Small intestine (tissue), 7 donors: ENCODE measurements around the gene SLC2A10. TPM values are rescaled to one million over a fixed set of nuclear protein-coding genes. Genes with fewer than 3 reads are reported as not detected.

Source experiments
- DNase-seq, 2 donors: peaks; one replicate each; pipeline versions ENCODE4 v3.0.0 to v3.0.0-alpha.2; 2013
- FAIRE-seq: peaks from 2 replicates; lab custom pipeline; 2012; peaks lifted over from hg19 to GRCh38; lab: Jason Lieb, UNC
- H3K27ac ChIP-seq, 3 donors: one replicate each; pipeline ENCODE4 v1.5.1; 2013; ENCODE audit warnings: low read length in 2 of 3, mild to moderate bottlenecking in 2 of 3, control low read depth in 1 of 3, inconsistent platforms in 1 of 3, low read depth in 1 of 3, moderate library complexity in 1 of 3
- H3K27me3 ChIP-seq, 3 donors: one replicate each; pipeline ENCODE4 v1.6.1; 2013; ENCODE audit warnings: low read length in 3 of 3, inconsistent platforms in 1 of 3; ENCODE audit not compliant: control insufficient read depth in 3 of 3, insufficient read depth in 3 of 3
- H3K36me3 ChIP-seq, 3 donors: one replicate each; pipeline ENCODE4 v1.6.1; 2013; ENCODE audit warnings: low read length in 3 of 3, inconsistent platforms in 1 of 3, low read depth in 1 of 3, mild to moderate bottlenecking in 1 of 3, moderate library complexity in 1 of 3; ENCODE audit not compliant: control insufficient read depth in 3 of 3, insufficient read depth in 2 of 3
- H3K4me1 ChIP-seq, 3 donors: one replicate each; pipeline ENCODE4 v1.6.1; 2013; ENCODE audit warnings: low read length in 2 of 3, inconsistent platforms in 1 of 3, low read depth in 1 of 3, mild to moderate bottlenecking in 1 of 3, moderate library complexity in 1 of 3; ENCODE audit not compliant: control insufficient read depth in 3 of 3, insufficient read depth in 2 of 3
- H3K4me3 ChIP-seq, 3 donors: one replicate each; pipeline ENCODE4 v1.5.1; 2013; ENCODE audit warnings: low read length in 3 of 3, control low read depth in 1 of 3, inconsistent platforms in 1 of 3, low read depth in 1 of 3, mild to moderate bottlenecking in 1 of 3, moderate library complexity in 1 of 3
- H3K9me3 ChIP-seq, 2 donors: one replicate each; pipeline ENCODE4 v1.6.1; 2013; ENCODE audit warnings: low read depth in 1 of 2, low read length in 1 of 2; ENCODE audit not compliant: control insufficient read depth in 2 of 2, insufficient read depth in 1 of 2
- WGBS, 3 donors: extraction: QIAGEN DNeasy Blood & Tissue Kit; methylation state at CpG; one replicate each; pipeline ENCODE4 v1.1.7; 2013; 5-methylcytosine and 5-hydroxymethylcytosine counted together
- polyA plus RNA-seq, 4 donors: library from polyadenylated mRNA; stranded (reverse) in 3 of 4; unstranded in 1 of 4; fragments of 200-250 nt in 3 of 4; fragments of 120-200 nt in 1 of 4; gene quantifications; one replicate each; pipeline versions ENCODE4 v1.2.1 to v1.2.3, GENCODE V29; 2013
- donor health status: healthy with polysubstance abuse.
- donor health status: control.
- donor health status: control.
- donor health status: Bipolar disorder and iron deficiency.
- donor health status: healthy.

The SLC2A10 gene
- polyA plus RNA-seq, 4 donors, result 0.27 to 24.0 (median 2.5) TPM

DNA sequence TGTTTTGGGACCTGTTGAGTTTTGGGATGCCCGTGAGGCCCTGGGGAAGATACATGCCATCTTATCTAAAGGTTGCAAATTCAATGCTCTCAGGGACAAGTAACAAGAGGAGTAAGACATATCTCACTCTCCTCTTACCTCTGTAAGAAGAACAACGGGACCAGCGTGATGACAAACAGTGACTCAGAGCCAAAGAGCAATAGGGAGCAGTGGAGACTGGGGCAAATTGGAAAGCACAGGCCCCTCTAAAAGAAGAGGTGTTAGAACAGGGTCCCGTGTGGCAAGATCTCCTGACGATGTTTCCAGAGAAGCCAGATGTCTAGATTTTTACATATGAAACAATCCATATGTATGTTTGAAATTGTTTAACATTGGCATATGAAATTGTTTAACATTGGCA, 31.8 kb upstream of the SLC2A10 start:
- Histone ChIP-seq H3K27me3 (no peaks in the 10 kb centered on the region), H3K36me3 (peaks cover 0 to 3% (median 0%) of the 10 kb centered on the region in 3 donors), H3K9me3 (no peaks in the 10 kb centered on the region), H3K4me3 (no peak overlapping the region), H3K4me1 (peaks cover 0 to 3% (median 0%) of the 10 kb centered on the region in 3 donors), H3K27ac (no peak overlapping the region)
- no peak for DNase-seq
- 84 to 92% (median 88%) methylated on average over 5 of the region's 5 CpGs for WGBS, 3 donors
- no peak for FAIRE-seq

DNA sequence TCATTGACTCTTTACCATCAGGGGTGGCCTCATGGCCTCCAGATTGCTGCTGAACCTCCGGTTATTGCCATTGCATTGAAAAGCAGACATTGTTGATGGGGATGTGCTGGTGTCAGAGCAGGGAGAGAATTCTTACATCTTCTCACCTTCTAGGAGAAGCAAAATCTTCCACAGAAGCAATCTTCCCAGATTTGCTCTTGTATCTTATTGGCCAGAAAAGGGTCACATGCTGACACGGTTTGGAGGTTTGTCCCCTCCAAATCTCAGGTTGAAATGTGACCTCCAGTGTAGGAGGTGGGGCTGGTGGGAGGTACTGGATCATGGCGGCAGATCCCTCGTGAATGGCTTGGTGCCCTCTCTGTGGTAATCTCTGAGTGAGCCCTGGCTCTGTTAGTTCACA, 30.9 kb upstream of the SLC2A10 start:
- FAIRE-seq, result no peak
- no peak for DNase-seq
- 78 to 82% (median 80%) methylated on average over 4 of the region's 4 CpGs for WGBS, 3 donors
- no peaks in the 10 kb centered on the region for H3K9me3 ChIP-seq
- peaks cover 0 to 3% (median 0%) of the 10 kb centered on the region in 3 donors for H3K36me3 ChIP-seq
- H3K4me1 ChIP-seq, result peaks cover 0 to 10% (median 0%) of the 10 kb centered on the region in 3 donors
- H3K4me3 ChIP-seq, result no peak overlapping the region
- no peaks in the 10 kb centered on the region for H3K27me3 ChIP-seq
- no peak overlapping the region for H3K27ac ChIP-seq

DNA sequence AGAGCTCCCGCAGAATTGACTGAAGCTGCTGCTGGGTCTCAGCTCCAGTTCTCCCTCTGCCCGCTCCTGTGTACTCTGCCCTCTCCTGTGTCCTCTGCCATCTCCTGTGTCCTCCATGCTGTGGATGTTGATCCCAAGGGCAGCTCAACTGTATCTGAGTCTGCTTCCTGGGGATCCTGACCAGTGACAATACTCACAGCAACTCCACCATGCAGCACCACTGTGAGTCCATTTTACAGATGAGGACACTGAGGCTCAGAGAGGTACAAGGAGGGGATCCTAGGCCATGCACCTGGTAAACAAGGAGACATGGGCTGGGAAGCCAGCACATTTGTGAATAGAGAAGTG, 28.8 kb upstream of the SLC2A10 start:
- no peaks in the 10 kb centered on the region for H3K27me3 ChIP-seq
- H3K27ac ChIP-seq, result no peak overlapping the region
- FAIRE-seq (no peak), DNase-seq (no peak)
- H3K9me3 ChIP-seq, result no peaks in the 10 kb centered on the region
- peaks cover 0 to 5% (median 0%) of the 10 kb centered on the region in 3 donors for H3K36me3 ChIP-seq
- WGBS, 3 donors, result 88 to 97% (median 95%) methylated on average over 2 of the region's 2 CpGs
- H3K4me1 ChIP-seq, result peaks cover 0 to 13% (median 0%) of the 10 kb centered on the region in 3 donors
- no peak overlapping the region for H3K4me3 ChIP-seq

DNA sequence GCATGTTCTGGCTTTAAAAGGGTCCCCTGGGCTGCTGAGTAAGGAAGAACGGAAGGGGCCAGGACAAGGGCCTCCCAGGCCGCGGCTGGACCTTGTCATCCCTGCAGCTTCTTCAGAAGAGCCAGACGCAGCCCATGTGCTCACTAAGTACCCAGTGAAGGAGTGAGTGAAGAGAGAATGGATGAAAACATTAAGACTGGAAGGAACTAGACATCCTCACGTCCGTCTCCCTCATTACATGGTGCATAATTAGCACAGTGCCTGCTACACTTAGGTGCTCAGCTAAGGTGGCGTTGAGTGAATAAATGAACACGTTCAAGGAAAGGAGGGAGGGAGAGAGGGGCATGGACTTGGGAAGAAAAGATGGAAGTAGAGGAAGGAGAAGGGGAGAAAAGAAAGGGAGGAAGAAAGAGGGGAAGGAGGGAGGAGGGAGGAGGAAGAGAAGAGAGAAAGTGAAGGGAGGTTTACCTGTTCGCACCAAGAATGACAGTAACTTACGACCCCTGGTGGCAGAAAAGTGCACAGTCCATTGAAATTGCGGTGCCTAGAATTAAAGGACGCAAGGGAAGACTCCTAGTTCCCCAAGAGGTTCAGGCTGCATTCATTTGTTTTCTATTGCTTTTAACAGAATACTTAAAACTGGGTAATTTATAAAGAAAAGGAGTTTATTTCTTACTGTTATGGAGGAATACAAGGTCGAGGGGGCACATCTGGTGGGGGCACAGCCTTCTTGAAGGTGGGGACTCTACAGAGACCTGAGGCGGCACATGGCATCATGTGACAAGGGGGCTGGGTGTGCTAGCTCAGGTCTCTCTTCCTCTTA, 28.2 kb upstream of the SLC2A10 start:
- DNase-seq (peak; percentile 63 to 78), FAIRE-seq (no peak)
- 47 to 52% (median 48%) methylated on average over 14 of the region's 14 CpGs for WGBS, 3 donors
- H3K4me3 ChIP-seq, result no peak overlapping the region
- no peaks in the 10 kb centered on the region for H3K9me3 ChIP-seq
- H3K36me3 ChIP-seq, result peaks cover 0 to 5% (median 0%) of the 10 kb centered on the region in 3 donors
- H3K4me1 ChIP-seq, result peaks cover 0 to 13% (median 0%) of the 10 kb centered on the region in 3 donors
- H3K27ac ChIP-seq, result no peak overlapping the region
- no peaks in the 10 kb centered on the region for H3K27me3 ChIP-seq

DNA sequence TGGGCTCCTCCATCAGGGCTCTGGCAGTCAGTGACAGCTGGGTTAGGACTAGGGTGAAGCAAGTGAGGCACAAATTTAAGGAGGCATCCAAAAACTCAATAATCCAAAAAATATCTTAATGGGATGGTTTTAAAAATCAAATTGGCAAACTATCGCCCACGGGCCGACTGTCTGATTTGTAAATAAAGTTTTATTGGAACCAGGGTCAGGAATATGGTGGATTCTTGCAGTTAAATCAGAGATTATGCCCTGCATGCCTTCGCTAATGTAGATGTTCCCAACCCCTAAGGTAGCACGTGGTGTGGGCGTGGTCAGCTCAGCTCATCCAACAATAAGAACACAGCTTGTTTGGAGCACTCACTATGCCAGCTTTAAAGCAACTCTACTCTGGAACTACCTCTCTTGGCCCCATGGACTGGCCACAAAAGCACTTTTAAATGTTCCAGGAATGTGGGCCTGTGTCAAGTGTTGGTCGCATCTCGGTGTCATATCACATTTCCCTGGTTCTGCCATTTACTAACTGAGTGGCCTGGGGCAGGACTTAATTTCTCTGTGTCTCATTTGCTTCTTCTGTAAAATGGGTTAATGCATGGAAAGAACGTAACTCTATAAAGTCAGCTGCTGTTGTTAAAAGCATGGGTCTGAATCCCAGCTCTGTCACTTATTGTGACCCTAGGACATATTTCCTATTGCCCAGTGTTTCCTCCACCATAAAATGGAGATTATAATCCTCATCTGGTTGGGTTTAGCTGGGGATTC, 27.2 kb upstream of the SLC2A10 start:
- no peaks in the 10 kb centered on the region for H3K27me3 ChIP-seq
- H3K9me3 ChIP-seq, result no peaks in the 10 kb centered on the region
- no peak overlapping the region for H3K27ac ChIP-seq
- 88 to 90% (median 89%) methylated on average over 9 of the region's 9 CpGs for WGBS, 3 donors
- no peak for FAIRE-seq
- DNase-seq, result no peak
- H3K4me1 ChIP-seq, result peaks cover 0 to 13% (median 4%) of the 10 kb centered on the region in 3 donors
- no peak overlapping the region for H3K4me3 ChIP-seq
- peaks cover 0 to 8% (median 0%) of the 10 kb centered on the region in 3 donors for H3K36me3 ChIP-seq

DNA sequence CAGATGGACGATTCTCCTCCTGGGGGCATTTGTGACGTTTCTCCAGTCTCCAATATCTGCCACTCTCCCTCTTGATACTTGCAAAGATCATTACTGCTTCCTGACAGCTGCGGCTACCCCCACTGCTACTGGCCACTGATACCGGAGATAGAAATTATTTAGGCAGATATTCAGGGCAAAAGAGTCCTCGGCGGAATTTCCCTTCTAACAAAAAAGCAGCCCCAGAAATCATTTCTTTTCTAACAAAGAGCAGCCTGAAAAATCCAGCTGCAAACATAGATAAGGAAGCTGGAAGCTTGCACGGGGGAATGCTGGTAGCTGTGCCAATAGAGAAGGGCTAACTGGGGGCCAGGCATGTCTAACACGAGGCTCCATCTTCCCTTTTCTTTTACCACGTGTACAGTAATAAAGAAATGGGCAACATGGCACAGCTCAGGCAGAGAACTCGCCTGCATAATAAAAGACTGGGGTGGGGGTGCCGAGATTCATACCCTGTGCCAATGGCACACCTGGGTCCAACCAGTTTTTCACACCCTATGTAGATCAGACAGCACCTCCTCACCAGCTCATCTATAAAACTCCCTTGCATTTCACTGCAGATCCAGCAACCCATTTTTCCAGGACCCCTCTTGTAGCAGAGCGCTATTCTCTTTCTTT, 26.3 kb upstream of the SLC2A10 start:
- Histone ChIP-seq H3K27me3 (no peaks in the 10 kb centered on the region), H3K36me3 (peaks cover 0 to 8% (median 0%) of the 10 kb centered on the region in 3 donors), H3K27ac (no peak overlapping the region), H3K4me3 (peak overlapping the region in 1 of 3 donors; percentile 47), H3K9me3 (no peaks in the 10 kb centered on the region), H3K4me1 (peaks cover 0 to 15% (median 6%) of the 10 kb centered on the region in 3 donors)
- WGBS, 3 donors, result 49 to 61% (median 54%) methylated on average over 12 of the region's 12 CpGs
- FAIRE-seq (no peak), DNase-seq (no peak)

DNA sequence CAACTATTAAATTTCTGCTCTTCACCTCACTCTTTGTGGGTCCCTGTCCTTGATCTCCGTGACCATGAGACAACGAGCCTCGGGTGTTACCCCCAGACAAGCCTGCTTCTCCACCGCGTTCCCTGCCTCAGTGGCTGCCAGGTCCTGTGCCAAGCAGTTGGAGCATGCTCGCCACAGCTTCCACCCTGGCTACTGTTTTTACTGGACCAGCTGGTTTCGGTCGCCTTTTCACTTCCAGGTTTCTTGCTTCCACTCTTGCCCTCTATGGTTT, 25.8 kb upstream of the SLC2A10 start:
- H3K27me3 ChIP-seq, result no peaks in the 10 kb centered on the region
- H3K36me3 ChIP-seq, result peaks cover 0 to 8% (median 0%) of the 10 kb centered on the region in 3 donors
- H3K27ac ChIP-seq, result peak overlapping the region in 1 of 3 donors; percentile 69
- 51 to 70% (median 63%) methylated on average over 8 of the region's 8 CpGs for WGBS, 3 donors
- no peaks in the 10 kb centered on the region for H3K9me3 ChIP-seq
- peak overlapping the region in 1 of 3 donors; percentile 47 for H3K4me3 ChIP-seq
- DNase-seq (no peak), FAIRE-seq (no peak)
- peaks cover 0 to 18% (median 6%) of the 10 kb centered on the region in 3 donors for H3K4me1 ChIP-seq
